GM15510 (cell line): Measurements from ENCODE around the gene GPR153.

Experiments
- POLR2A ChIP-seq: IDR thresholded peaks from 3 replicates; pipeline ENCODE4 v1.6.1; 2011; ENCODE audit warnings: borderline replicate concordance; ENCODE audit not compliant: insufficient read length; ENCODE audit errors: extremely low read depth

The GPR153 gene

GRCh38 chr1:6260961-6261614 is at the start of gene GPR153:
Gene GPR153, minus strand, starts transcription at chr1:6261098. Its CDS starts 6,193 bp downstream, at chr1:6254905.
- no peak for TF ChIP-seq POLR2A

GRCh38 chr1:6310116-6310848 is 49.4 kb upstream of the GPR153 start:
- no peak for TF ChIP-seq POLR2A

- no peak for TF ChIP-seq POLR2A
Measured at GRCh38 chr1:6309564-6309963, 48.7 kb upstream of the GPR153 start.

- no peak for TF ChIP-seq POLR2A
Measured at GRCh38 chr1:6308449-6308848, 47.6 kb upstream of the GPR153 start.

GRCh38 chr1:6307099-6307498 is 46.2 kb upstream of the GPR153 start:
- TF ChIP-seq POLR2A = no peak

- TF ChIP-seq POLR2A = no peak
Measured at GRCh38 chr1:6303397-6304012, 42.6 kb upstream of the GPR153 start.

- no peak for TF ChIP-seq POLR2A
Measured at GRCh38 chr1:6302568-6302967, 41.7 kb upstream of the GPR153 start.

GRCh38 chr1:6301526-6301925 is 40.6 kb upstream of the GPR153 start:
- TF ChIP-seq POLR2A = no peak

- TF ChIP-seq POLR2A = no peak
Measured at GRCh38 chr1:6300342-6301048, 39.6 kb upstream of the GPR153 start.

GRCh38 chr1:6299557-6300165 is 38.8 kb upstream of the GPR153 start:
- no peak for TF ChIP-seq POLR2A

- no peak for TF ChIP-seq POLR2A
Measured at GRCh38 chr1:6298940-6299465, 38.1 kb upstream of the GPR153 start.

- no peak for TF ChIP-seq POLR2A
Measured at GRCh38 chr1:6298530-6298929, 37.6 kb upstream of the GPR153 start.

GRCh38 chr1:6295910-6296309 is 35.0 kb upstream of the GPR153 start:
- TF ChIP-seq POLR2A = no peak

- TF ChIP-seq POLR2A = no peak
Measured at GRCh38 chr1:6294890-6295556, 34.1 kb upstream of the GPR153 start.

GRCh38 chr1:6294080-6294889 is 33.4 kb upstream of the GPR153 start:
- TF ChIP-seq POLR2A = no peak
